Stimulated activated CD8-positive, alpha-beta memory T cell treated with anti-CD3 and anti-CD28 coated beads, Interleukin-2, amount 100 ng/mL, for 1 hour (primary cell): ENCODE data around the gene RNLS.

Source experiments
- DNase-seq, 2 donors: peaks; one replicate each; pipeline ENCODE4 v3.0.0-alpha.2; 2020; ENCODE audit warnings: low read depth in 2 of 2

RNLS gene

DNA sequence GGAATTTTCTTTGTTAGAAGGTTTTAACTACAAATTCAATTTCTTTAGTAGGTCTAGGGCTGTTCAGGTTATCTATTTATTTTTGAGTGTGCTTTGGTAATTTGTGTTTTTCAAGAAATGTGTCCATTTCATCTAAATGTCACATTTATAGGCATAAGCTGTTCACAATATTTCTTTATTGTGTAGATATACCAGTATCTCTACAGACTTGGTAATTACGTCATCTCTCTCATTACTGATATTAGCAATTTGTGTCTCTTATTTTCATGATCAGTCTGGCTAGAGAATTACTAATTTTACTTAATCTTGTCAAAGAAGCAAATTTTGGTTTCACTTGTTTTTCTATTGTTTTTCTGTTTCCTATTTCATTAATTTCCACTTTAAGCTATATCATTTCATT, 152.0 kb downstream of the RNLS start:
- no peak for DNase-seq

DNA sequence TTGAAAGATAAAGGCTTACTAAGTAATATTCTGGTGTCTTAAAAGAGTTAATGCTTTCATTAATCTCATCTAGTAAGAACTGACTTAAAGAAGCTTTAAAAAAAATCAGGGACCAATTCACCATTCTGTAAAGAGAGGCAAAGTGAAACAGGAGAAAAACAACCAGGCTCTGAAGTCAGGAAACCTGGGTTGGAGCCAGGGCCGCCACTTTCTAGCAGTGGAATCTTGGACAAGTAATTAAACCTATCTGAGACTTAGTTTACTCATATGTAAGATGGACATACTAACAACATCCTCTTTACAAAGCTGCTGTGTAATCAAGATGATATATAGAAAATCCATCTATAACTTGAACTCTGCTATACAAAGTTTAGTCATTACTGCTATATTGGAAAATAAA, 154.1 kb downstream of the RNLS start:
- DNase-seq, result no peak

DNA sequence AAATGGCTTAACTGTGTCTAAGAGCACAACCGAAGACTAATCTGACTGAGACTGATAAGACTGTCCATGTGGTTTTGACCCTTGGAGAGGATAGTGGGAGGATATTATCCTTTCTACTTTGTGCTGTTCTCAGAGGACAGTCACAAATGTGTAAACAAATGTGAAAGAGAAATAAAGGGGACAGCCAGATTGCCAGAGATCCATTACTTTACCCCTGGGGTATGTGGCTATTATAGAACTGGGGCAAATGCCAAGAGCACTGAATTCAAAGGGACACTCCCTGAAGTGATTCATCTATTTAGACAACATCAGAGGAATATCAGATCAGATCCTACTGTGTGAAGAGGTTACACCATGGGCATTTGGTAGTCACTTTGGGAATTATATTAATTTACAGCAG, 154.7 kb downstream of the RNLS start:
- no peak for DNase-seq

DNA sequence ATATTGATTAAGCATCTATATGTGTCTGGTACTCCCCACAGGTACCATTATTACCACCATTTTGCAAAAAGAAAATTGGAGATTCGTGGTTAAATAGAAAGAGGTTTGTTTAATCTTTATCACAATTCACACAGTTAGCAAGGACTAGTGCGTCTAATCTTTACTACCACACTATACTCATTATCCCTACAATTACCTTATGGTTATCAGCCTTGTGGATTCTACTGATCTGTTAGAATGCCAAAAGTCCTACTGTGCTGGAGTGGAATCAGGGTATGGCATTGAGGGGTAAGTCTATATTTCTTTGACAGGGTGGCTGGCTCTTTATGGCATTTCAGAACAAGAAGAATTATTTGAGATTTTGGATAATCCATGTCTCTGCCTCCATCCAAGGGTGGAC, 156.1 kb downstream of the RNLS start:
- DNase-seq, result no peak

DNA sequence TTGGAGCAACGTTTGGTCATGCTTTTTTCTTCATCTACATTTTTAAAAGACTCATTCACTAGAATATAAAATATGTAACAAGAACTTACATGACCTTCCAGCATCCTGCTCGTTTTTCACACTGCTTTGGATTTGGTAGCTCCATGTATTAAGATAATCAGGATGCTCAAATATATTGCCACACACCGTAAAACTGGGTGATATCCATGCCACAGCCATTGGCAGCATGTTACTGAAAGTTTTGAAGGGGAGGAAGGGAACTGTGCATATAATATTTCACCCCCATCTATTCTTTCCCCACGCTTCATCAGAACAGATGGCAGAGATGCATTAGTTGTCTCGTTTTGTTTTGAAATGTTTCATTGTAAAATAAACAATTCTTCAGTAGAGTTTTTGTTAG, 158.2 kb downstream of the RNLS start:
- DNase-seq, result no peak

DNA sequence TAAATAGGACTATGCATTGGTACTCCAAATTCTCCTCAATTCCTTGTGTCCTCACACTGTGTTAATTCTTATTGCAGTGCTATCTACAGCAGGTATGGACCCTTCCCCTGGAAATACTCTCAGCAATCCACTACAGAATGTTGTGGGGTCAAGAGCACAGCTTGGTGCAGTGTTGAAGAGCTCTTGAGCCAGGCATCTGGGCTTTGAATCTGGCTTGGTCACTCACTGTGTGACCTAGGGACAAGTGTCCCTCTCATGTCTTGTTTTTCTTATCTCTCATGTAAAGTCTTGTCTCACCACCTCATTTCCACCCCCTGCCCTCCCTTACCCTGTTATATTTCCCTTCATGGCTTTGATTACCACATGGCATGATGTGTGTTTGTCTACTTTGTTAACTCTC, 159.4 kb downstream of the RNLS start:
- DNase-seq, result no peak

DNA sequence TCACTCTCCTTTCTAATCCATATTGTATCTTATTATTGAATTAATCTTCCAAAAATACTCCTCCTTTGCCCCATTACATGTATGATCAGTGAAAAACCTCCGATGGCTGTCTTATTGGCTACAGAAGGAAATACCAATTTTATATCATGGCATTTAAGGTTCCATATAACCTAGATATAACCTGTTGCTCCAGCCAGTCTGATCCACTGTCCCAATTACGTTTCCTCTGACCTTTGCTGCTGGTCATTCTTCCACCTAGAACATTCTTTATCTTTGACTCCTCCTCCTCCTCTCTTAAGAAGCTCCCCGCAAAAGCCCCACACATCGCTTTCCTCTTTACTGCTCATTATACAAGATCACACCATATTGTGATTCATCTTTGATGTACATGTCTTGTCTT, 161.5 kb downstream of the RNLS start:
- no peak for DNase-seq

DNA sequence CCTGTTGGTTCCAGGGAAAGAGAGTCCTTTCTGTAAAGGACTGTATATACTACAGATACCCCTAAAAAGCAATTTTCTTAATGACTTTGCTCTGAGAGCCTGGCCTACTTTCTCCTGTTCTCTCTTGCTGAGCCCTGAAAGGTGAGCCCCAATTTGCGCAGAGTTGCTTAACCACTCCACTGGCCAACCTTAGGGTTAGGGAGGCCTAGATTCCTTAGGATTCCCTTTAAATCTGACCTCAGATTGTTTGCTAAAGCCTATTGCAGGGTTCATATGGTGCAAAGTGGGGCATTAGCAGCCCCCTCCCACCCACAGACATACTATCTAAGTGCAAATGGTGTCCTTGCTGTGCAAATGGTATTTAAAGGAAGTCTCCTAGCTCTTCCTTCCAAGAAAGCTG, 164.2 kb downstream of the RNLS start:
- DNase-seq, result no peak

DNA sequence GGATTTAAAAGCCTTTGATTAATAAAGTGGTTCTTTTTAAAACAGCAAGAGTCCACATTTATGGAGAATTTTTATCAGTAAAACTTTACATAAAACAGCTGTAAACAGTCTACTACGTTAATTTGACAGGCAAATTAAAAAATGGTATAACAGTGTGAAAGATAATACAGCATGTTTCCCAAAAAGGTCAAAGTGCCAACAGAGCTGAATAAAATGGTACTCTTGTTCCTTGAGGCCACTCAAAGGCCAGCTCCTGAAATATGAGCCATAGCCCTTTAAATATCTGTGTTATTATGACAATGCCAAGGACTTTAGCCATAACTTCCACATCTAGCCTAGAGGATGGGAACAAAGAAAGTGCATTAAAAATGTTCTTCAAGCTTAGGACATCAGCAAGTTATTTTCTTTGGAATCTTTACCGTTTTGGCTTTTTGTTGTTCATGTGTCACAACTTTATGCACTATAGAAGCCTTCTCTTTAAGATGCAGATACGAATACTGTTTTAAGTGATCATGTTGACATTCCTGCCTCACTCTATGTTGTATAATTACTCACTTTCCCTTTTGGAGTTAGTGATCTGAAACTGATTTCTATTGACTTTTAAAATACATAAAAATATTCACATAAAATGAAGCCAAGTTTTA, 165.6 kb downstream of the RNLS start:
- no peak for DNase-seq

DNA sequence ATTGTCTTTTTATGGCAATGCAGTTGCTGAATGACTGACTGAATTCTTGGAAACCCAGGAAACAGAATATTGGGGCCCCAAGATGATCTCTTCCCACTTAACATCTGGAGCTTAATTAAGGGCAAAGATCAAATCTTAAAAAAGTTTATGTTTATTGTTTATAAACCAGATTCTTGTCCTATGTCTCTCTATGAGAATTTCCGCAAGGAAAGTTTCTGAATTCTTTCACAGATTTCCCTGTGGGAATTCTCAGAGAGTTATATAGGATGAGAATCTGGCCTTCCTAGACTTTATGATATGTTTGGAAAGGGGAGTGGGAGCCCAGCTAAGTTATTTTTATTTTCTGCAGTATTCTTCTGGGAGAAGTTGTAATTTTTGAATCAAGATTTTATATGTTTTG, 166.3 kb downstream of the RNLS start:
- DNase-seq, result no peak

DNA sequence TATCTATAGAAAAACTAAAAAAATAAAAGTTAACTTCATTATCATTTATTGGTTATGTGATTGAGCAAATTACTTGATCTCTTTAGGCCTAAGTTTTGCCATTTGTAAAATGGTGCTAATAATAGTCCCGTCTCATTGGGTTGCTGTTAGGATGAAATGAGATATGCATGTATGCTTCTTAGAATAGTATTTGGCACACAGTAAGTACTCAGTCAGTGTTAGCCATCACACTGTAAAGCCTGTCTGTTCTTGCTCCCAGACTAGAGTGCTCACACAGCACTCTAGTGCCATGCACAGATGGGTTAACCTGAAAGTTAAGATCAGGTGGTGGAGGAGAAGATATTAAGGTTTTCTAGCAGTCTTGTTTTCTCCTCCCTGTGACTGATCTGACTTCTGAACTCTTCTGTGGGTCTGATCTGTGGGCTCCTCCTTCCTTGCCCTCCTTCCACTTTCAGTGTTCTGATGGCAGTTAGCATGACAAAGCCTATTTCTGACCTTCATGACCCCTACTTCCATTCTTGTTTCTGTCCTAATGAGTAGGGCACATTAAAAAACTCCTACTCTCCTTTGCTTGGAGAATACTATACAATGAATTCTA, 167.5 kb downstream of the RNLS start:
- DNase-seq, result no peak

DNA sequence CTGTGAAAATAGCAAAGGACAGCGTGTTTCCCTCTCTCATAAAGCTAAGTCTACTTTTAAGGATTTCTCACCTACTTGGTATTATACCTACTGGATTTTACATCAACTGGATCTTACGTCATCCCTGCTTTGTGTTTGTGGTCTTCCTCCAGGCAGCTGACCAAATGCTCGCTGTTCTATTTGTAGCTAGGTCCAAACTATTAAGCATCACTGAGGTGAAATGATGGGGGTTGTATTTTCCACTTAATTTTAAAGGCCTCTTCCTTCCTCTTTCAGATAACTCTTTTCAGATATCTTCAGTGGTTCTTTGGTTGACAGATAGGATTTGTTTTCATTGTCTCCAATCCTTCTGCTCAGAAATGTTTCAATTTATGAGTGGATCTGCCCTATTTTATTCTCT, 169.7 kb downstream of the RNLS start:
- no peak for DNase-seq

DNA sequence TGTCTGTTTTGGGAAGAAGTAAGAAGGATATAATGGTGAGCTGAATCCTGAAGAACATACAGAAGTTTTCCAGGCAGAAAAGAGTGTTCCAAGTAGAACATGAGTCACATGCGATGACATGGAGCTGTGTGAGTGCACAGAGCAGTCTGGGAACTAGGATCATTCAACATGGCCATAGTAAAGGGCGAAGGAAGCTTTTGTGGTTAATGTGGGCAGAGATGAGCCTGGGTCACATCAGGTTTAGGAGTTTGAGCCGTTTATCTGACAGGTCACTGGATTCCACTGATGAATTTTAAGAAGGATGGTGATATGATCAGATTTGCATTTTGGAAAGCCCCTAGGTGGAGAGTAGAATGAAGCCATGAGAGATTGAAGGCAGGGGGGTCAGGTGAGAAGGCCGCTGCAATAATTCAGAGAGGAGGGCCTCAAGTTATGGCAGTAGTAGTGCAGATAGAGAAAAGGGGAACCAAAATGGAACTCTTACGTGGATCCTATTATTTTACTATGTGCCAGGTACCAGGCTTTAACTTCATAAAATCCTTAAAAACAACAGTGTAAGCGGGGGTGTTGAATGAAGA, 171.3 kb downstream of the RNLS start:
- DNase-seq, result no peak

DNA sequence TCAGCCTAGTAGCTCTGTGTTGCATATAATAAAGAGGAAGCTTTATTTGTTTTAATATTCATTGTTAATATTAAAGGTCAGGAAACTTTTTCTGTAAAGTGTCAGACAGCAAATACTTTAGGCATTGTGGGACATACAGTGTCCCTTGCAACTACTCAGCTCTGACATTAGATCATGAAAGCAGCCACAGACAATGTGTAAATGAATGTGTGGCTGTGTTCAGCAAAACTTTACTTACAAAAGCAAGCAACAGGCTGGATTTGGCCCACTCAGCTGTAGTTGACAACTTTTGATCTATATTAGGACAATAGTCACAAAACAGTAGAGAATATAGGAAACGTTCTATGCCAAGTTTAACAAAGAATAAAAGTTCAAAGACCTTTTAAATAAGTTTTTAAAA, 173.3 kb downstream of the RNLS start:
- DNase-seq, result no peak

DNA sequence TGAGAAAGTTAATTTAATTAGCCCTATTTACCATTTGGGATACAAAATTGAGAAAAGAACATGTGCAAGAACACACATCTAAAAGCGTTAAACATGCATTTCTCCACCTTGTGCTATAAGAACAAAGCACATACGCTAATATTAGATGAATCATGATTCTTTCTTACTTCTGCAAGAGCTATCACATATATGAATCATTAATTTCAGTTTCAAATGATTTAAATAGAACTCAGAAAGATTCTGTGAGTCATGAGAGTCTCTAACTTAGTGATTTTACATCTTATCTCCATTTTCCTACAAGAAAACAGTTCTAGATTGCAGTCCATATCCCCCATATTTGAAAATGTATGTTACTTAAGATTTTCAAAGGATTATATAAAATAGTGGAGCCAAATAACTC, 173.9 kb downstream of the RNLS start:
- no peak for DNase-seq

DNA sequence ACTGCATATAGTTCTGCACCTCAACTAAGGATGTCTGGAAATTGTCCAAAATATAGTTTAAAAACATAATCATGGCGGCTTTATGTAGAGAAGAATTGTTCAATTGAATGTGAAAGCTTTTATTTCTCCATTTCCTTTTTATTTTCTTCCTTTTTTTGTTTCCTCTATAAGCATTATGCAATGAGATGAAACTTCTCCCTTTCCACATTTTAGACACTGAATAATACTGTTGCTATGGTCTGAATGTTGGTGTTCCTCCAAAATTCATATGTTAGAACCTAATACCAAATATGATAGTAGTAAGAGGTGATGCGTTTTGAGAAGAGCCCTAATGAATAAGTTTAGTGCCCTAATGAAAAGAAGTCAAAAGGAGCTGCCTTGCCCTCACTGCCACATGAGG, 175.0 kb downstream of the RNLS start:
- DNase-seq, result no peak

DNA sequence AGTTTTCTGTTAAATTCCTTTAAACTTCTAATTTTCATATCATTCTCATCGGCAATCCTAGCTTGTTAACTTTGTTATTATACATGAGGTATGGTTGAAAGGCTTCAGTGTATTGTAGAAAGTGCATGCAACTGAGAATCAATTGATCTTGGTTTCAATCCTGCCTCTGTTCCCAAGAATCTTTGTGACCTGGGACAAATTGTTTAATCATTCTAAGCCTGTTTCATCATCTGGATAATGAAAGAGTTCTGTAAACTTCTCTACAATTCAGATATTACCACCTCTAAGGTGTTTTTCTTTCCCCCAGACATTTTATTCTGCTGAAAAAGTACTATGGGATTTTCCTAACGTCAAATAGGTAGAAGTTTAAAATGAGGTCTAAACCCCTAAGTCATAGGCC, 179.0 kb downstream of the RNLS start:
- DNase-seq, result no peak

DNA sequence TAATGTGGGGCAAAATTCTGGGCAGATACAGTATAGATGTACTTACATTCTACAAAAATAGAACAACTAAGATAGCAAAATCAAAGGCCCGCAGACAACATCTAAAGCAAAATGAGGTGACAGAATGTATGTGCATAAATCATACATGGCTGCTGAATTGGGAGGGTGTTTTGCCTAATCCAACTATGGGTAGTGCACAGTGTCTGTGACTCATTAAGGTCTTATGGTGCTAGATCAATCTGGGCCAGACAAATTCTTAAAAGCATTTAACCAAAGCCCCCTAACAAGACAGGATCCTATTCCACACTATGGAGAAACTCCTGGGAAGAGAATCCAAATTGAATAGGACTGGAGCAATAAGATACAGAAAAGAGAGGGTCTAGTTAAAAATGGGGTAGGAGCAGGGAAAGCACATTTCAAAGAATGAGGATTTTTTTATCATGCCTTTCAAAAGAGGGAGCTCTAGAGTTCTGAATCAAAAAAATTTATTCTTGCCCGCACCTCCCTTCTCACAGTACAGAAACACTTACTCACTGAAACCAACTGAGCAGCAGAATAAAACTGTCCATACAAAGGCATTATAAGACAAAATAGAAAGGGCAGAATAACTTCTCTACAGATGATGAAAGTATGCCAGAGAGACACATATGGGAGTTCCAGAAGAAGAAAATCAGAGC, 181.3 kb downstream of the RNLS start:
- no peak for DNase-seq

DNA sequence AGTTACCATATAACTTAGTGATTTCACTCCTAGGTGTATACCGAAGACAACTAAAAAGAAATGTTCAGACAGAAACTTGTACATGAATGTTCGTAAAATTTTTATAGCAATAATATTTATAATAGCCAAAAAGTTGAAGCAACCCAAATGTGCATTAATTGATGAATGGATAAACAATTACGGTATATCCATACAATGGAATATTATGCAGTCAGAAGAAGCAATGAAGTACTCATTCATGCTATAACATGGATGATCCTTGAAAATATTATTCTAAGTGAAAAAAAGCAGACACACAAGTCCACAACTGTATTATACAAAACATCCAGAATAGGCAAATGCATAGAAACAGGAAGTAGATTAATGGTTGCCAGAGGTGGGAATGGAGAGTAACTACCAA, 183.9 kb downstream of the RNLS start:
- no peak for DNase-seq

DNA sequence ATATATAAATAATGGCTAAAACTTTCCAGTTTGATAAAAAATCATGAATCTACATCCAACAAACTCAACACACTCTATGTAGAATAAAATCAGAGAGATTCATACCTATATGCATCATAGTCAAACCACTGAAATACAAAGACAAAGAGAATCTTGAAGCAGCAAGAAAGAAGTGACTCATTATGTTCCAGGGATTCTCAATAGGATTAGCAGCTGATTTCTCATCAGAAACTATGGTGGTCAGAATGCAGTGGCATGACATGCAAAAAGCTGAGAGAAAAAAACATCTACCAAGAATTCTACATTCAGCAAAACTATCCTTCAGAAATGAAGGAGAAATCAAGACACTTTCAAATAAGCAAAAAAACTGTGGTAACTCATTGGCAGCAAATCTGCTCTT, 187.4 kb downstream of the RNLS start:
- no peak for DNase-seq

DNA sequence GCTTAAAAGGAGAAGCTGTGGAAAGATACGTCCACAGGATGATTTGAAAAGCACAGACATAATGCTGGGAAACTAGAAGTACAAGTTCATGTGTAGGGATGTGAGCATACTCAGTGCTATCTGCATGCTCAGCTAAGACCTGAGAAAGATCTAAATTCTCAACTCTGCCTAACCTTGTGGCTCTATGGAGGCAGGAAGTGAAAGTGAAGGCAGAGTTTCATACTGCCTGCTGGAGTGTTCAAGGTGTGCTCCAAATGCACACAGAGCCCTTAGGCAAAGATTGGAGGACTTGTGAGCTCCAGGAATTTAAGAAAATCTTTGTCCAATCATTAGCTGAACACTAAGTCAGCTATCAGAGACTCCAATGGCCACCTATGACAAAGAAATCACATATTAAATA, 190.9 kb downstream of the RNLS start:
- no peak for DNase-seq

DNA sequence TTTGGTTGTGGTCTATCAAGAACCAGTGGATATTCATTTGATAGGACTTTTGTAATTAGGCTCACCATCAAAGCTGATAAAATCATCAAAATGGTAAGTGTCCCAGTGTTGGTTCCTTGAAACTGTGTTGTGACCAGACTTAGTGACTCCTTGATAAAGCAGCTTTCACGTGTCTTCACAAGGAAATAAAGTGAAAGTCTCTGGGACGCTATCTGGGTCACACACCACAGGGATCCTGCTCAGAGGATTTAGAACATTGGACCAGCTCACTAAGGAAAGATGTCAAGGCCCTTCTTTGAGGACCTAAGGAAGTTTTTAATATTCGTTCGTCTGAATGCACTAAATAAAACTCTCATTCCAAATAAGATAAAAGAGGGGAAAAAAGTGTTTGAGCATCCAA, 193.1 kb downstream of the RNLS start:
- no peak for DNase-seq

DNA sequence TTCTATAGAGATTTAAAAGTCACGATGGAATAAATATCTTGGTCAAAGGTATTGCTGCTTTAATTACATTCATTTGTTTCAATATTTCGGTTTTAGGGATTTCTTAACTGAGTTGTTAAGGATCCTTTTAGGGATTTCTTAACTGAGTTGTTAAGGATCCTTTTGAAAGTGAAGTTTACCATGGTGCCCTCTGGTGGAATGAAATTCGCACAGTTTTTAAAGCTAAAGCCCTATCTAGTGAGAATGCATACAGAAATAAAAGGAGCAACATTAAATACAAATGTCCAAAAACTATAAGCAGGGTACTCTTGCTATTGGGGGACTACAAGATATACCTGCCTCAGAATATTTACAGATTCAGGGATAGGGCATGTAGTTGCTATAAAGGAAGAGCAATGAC, 193.7 kb downstream of the RNLS start:
- no peak for DNase-seq
